Endometrial microvascular endothelial cells (primary cell): ENCODE measurements around the gene ARHGEF3. TPM values are rescaled to one million over a fixed set of nuclear protein-coding genes. Genes with fewer than 3 reads are reported as not detected.
"Not testable (repeated sequence)": the region's sequence is repeated elsewhere in the genome, so short reads cannot be mapped to it uniquely, and the experiment has no call there.

Source experiments
- in situ Hi-C: cut with HindIII; loops from 2 replicates; pipeline ENCODE4 v1.10.0; 2017; ENCODE audit warnings: low sequenced_read_pairs, low pct_unique_long_range_greater_than_20kb; ENCODE audit errors: inconsistent ontology term
- total RNA-seq: library from RNA; depleted of rRNA; stranded (reverse); fragments of >200 nt; gene quantifications from one replicate; pipeline ENCODE4 v1.2.3, GENCODE V29; 2015; ENCODE audit errors: inconsistent ontology term

The ARHGEF3 gene
- total RNA-seq, 1 donor from 2014 or later = 11.0 TPM

DNA sequence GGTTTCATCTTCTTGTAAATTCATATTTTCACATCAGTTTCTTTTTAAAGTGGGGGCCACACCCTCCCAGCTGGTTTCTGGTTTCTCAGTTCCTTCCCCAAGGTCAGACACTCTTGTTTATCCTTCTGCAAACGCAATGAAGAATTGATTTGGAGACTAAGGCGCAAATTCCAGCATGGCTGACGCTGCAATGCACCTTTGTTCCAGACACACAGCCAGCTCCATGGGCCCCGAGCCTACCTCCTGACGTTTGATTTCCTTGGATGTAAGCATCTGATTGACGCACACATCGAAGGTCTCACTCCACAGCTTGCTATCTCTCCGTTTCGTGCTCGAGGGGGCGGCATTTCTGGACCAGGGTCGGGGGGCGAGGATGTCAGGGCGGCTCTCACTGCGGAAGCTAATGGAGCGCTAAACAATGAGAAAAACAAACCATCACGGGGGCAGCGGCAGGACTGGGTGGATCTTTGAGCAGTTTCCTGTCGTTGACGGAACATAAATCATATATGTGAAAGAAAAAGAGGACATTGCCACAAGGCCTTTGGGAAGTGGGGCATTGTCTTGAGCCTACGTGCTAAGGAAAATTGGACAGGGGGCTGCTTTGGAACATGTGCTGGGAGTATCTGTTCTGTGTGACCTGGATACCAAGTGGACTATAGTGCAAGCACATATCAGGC, 46.9 kb downstream of the ARHGEF3 start:
- in situ Hi-C loops = no loop called here

DNA sequence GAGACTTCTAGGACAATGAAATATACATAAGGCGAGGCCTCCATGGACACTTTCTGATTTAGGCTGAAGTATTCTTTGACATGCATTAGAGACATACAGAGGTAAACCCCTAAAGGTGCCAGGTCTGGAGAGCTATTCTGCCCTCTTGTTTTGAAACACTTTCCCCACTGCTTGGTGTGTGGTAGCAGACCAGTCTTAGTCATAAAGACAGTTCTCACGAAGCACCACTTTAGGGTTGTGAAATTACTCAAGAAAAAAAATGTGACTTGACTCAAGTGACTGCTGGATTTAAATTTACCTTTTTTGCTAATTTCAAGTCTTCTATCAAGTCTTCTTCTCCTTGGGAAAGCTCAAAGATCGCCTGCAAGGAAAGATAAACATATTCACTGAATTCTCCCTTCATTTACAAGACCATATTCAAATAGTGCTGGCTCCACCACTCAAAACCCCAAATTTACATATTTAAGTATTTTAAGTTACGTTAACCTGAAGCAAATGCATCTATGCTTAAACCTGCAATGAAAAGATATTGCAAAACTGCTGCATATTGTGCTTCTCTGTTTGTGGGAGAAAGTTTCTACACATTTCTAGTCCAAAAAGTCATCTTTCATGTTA, 48.4 kb downstream of the ARHGEF3 start:
- in situ Hi-C loops = no loop called here

DNA sequence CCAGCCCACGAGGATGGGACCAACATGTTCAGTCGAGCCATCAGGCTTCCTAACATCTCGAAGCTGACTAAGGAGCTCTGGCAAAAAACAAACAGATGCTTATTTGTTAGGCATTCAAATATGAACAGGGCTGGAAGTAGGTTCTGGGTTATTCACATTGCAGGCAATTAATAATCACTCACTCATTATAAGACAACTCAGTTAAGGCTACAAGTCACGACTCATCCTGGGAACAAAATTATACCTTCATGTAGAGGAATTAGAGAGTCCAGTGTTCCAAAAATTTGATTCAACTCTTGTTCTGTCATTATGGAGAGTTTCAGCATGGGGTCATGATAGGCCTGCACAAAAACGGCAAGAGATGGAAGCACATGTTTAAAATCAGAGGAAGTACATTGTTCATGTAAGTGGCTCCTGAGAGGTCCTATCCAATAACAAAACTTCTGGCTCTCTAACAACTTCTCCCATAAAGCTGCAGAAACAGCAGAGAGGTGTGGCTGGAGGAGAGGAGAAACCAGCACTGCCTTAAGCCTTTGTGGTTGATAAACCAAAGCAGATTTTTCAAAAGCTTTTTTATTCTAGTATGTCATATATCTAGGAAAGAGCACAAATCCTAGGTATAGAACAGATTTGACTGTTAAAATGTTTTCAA, 50.6 kb downstream of the ARHGEF3 start:
- in situ Hi-C loops = no loop called here

DNA sequence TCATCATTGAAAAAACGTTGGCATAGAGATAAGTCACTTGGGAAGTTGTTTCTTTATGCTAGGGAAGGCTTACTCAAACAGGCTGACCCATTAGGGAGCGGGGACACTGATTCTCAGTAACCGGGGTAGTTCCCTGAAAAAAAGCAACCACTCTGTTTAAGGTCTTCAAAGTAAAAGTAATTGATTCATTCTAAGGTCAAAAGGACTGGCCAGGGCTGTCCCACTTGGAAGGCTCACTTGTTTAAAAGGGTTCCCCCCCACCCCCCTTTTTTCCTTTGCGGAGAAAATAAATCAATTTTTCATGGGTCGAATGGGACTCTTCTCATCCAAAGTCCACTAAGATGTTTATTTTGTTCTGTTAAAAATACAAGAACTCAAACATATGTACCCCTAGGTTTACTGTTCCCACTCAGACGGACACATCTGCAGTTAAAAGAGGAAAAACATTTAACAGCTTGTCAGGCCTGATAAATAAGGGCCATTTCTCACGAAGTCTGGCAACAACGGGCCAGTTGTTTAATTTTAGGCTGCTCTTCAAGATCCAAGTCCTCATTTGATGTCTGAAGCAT, 53.0 kb downstream of the ARHGEF3 start:
- in situ Hi-C loops = no loop called here

DNA sequence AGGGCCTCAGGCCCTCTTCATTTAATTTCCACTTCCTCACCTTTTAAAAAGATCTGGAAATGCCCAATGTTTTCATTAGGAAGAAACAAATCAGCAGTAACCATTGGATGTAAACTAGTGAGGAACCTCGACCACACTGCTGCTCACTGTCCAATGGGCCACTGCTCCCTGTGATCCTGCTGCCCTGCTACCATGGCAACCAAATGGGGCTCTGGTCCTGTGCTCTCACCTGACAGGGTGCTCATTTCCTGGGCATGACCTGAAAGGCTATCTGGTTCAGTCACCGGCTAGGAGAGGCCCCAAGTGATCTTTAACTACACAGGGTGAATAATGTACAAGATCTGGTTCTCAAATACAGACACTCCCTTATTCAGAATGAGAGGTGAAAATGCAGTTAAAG, 54.6 kb downstream of the ARHGEF3 start:
- in situ Hi-C loops = no loop called here

DNA sequence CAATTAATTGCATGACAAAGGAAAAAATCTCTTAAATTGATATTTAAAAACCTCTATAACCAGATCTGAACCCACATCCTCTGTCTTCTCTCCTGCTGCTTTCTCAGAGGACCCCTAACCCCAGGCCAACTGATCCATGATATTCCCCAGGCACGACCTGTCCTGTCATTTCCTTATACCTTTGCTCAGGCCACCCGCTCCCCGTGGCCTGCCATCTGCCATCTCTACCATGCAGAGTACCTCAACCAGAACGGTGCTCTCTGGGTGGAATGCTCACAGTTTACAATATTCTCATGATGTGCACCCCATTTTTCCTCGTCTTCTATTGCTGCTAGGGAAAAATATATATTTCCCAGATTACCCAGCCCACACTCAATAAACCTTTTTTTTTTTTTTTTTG, 57.7 kb downstream of the ARHGEF3 start:
- in situ Hi-C loops = no loop called here

DNA sequence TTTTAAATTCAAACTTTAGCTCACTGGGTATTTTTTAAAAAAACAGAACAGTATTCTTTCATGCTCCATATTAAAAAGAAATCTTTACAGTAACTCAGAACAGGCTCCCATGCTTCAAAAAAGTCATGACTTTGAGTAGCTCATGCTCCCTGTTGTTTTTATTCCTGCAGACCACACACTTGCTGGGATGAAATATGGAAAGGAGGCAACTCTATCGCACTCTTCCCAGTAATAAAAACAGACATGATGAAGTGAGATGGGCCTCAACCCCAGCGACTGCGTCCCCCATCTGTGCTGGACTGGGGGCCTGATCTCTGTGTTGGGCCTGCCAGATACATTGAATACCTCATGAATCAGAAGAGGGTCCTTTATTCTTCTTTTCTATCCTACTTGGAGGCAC, 58.9 kb downstream of the ARHGEF3 start:
- in situ Hi-C loops = no loop called here

DNA sequence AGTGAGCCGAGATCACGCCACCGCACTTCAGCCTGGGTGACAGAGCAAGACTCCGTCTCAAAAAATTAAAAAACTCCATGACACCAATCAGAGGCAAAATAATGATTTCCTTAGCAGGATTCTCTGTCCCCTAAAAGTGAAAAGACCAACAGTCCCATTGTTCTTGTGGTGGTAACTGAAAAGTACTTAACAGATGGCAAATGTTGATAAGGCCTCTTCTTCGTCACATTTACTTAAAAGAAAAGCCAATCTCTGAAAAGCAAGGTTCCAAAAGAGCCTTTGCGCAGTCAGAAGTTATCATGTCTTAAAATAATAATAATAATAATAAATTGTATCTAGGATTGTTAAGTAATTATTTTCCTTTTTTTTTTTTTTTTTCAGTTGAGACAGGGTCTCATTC, 62.7 kb downstream of the ARHGEF3 start:
- in situ Hi-C loops = no loop called here

DNA sequence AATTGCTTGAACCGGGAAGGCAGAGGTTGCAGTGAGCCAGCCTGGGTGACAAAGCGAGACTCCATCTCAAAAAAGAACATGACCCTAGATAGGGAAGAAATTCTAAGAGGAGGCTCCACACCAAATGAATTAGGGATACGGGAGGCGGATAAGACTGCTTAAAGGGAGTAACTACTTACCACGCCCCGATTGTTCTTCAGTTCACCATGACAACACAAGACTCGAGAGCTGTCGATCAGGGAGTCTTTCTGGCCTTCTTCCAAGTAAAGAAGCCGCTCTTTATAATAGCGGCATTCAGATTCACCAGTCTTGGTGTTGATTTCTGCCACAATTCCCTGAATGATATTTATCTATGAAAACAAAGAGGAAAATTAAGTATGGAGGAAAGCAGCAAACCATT, 64.7 kb downstream of the ARHGEF3 start:
- in situ Hi-C loops = no loop called here

DNA sequence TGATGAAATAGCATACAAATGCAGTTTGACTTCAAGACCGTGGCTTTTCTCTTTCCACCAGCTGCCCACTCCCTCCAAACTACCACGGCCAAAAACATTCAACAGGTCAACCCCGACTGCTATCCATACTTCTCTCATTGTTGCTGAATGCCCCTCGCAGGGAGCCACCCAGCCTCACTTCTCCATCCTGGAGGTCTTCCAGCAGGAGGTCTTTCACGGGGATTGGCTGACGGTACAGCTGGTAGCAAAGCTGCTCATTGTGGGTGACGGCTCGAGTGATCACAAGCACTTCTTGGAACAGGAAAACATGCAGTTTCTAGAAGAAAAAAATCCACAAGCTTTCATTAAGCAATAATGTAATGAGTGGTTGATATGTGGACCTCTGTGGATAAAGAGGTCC, 69.6 kb downstream of the ARHGEF3 start:
- in situ Hi-C loops = no loop called here

DNA sequence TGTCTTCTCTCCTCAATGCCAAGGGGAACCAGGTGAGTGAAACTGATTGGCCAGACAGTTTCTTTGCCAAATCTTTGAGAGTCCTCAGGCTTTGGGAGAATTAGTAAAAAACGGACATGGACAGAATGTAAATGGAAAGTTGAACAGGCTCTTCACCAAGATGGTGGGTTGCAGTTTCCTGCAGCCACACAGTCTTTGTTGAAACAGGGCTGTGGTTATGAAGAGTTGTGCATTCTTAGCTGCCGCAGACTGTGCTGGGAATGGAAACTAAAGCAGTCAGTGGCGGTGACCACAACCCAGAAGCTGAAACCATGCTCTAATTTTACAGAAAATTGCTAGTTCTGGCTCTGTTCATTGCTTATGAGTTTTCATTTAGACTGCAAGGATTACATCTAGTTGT, 76.6 kb downstream of the ARHGEF3 start:
- in situ Hi-C loops = no loop called here

DNA sequence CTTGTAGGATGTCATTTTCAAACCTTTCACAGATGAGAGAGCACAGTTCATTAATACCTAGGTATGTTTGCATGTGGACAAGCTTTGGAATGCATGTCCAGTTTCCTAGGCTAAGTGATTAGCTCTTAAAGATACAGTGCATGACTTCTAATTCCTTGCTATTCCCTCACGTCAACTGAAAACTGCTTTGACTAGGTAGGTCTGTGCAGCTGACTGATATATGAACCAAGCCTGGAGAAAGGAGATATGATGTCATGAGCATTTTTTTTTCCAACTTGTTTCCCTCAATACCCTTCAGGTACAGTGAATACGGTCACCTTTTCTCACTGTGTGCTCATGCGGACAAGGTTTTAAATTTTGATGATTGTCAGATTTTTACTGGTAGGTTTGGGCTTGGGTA, 77.1 kb downstream of the ARHGEF3 start:
- in situ Hi-C loops = no loop called here

DNA sequence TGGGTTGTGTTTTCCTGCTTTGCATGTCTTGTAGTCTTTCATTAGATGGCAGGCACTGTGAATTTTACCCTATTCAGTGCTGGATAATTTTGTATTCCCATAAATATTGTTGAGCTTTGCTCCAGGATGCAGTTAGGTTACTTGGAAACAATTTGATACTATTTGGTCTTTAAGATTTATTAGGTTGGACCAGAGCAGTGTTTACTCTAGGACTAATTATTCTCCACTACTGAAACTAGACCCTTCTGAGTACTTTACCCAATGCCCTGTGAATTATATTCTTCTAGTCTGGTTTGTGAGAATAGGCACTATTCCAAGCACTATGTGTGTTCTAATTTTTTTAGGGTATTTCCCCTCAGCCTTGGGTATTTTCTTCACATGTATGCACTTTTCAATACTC, 80.9 kb downstream of the ARHGEF3 start:
- in situ Hi-C loops = no loop called here

DNA sequence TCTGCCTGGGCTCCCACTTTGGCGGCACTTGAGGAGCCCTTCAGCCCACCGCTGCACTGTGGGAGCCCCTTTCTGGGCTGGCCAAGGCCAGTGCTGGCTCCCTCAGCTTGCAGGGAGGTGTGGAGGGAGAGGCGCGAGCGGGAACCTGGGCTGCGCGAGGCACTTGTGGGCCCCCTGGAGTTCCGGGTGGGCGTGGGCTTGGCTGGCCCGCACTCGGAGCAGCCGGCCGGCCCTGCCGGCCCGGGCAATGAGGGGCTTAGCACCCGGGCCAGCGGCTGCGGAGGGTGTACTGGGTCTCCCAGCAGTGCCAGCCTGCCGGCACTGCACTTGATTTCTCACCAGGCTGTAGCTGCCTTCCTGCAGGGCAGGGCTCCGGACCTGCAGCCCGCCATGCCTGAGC, 82.9 kb downstream of the ARHGEF3 start:
- in situ Hi-C loops = not testable (repeated sequence)

DNA sequence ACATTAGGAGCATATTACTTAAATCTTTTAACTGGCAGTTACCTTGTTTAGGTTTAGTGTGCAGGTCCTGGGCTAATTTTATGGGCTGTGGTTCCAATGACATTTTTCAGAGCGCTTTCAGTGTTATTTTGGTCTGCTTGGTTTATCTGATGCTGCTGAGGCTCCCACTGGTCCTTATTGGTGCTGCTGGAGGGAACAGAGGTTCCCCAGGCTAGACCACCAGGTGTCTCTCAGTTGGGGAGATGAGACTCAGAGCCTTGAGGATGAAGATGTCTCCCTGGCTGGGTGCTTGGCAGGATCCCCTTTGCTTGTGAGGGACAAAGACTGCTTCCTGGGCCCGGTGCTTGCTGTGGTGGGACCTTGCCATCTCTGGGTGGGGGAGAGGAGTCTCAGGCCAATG, 90.4 kb downstream of the ARHGEF3 start:
- in situ Hi-C loops = no loop called here

DNA sequence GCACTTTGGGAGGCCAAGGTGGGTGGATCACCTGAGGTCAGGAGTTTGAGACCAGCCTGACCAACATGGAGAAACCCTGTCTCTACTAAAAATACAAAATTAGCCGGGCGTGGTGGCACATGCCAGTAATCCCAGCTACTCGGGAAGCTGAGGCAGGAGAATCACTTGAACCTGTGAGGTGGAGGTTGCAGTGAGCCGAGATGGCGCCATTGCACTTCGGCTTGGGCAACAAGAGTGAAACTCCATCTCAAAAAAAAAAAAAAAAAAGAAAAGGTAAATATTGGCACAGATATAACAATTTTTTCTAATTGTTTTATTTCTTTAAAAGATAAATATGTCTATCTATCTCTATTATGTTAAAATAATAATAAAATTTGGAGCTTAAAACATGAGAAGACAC, 94.3 kb downstream of the ARHGEF3 start:
- in situ Hi-C loops = not testable (repeated sequence)

DNA sequence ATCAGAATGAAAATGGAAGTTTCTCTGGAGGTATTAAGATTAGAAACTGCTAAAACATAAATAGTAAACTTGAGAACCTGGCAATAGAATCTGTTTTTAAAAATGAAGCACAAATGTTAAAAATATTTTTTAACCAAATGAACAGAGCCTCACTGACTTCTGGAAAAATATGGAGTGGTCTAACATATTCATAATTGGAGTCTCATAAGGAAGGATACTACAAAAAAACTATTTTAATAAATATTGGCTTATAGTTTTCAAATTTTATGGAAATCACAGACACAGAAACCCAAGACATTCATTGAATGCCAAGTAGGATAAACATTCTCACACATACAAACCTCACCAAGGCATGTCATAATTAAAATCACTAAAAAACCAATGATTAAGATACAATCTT, 95.1 kb downstream of the ARHGEF3 start:
- in situ Hi-C loops = no loop called here

DNA sequence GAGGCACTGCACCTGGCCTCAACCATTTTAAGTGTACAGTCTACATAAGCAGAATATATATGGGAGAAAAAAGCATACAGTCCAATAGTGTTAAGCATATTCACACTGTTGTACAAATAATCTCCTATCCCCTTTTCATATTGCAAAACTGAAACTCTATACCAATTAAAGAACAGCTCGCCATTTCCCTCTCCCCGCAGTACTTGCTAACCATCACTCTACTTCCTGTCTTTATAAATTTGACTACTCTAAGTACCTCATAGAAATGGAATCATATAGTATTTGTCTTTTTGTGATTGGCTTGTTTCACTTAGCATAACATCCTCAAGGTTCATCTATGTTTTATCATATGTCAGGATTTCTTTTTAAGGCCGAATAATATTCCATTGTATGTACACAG, 97.0 kb downstream of the ARHGEF3 start:
- in situ Hi-C loops = no loop called here

DNA sequence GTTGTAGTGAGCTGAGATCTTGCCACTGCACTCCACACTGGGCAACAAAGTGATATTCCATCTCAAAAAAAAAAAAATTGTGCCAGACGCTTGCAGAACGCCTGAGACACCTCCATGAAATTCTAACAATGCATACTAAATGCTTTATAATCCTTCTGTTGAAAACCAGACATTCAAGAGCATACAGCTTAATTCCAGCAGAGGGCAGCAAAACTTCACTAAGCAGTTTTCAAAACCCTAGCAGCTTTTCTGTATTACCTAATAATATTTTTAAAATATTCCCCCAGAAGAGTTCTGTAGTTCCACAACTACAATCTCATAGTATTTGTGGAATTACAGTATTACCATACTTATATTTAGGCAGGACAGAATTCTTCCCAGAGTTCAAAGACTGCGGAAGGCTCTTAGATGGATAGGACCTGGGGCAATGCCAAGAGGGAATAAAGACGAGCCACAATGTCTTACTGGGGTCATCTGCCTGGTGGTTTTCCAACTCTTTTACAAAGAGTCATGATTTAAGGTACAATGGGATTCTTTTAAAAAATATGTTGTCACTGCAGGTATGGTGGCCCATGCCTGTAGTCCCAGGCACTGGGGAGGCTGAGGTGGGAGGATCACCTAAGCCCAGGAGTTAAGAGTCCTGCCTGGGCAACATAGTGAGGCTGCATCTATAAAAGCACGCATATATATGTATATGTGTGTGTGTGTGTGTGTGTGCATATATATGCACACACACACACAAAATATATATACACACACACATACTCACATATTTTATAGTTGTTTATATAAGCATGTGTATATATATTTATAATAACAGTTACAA, 99.0 kb downstream of the ARHGEF3 start:
- in situ Hi-C loops = no loop called here
